ENCODE measurements around the gene THSD4.

The THSD4 gene

GRCh38 chr15:71739355-71739754 is 624.1 kb downstream of the THSD4 start:
- H3K36me3 ChIP-seq (ENCODE audit: insufficient read depth, low read length), result no peaks in the 10 kb centered on the region
- no peak overlapping the region for H2AFZ ChIP-seq (ENCODE audit: low read length)
- no peak for TF ChIP-seq EZH2phosphoT487 (IDR thresholded peaks at IDR 0.05; ENCODE audit: borderline replicate concordance)
- TF ChIP-seq CTCF (conservative IDR thresholded peaks at IDR 0.05; ENCODE audit: low read length), result no peak
- no peak overlapping the region for H3K9ac ChIP-seq (ENCODE audit: low read depth, low read length, poor library complexity, severe bottlenecking)
- peaks cover 10% of the 10 kb centered on the region for H3K27me3 ChIP-seq (ENCODE audit: insufficient read depth, low read length, poor library complexity, severe bottlenecking)
- H3K79me2 ChIP-seq (ENCODE audit: insufficient read depth, low read length), result no peaks in the 10 kb centered on the region
- H3K4me3 ChIP-seq (ENCODE audit: low read length, poor library complexity, severe bottlenecking), result no peak overlapping the region
- H3F3A ChIP-seq (ENCODE audit: low read depth), result no peaks in the 10 kb centered on the region
- no peaks in the 10 kb centered on the region for H3K4me1 ChIP-seq (ENCODE audit: insufficient read depth, low read length, poor library complexity, severe bottlenecking)
- no peaks in the 10 kb centered on the region for H4K20me1 ChIP-seq (ENCODE audit: insufficient read depth, low read length, poor library complexity, severe bottlenecking)
- no peak overlapping the region for H3K4me2 ChIP-seq (ENCODE audit: low read depth, low read length, poor library complexity, severe bottlenecking)
- no peaks in the 10 kb centered on the region for H3K9me2 ChIP-seq (replicated peaks; ENCODE audit: low read depth, low read length)
- H3K9me3 ChIP-seq (ENCODE audit: insufficient read depth, low read depth, low read length), result no peaks in the 10 kb centered on the region

GRCh38 chr15:71742964-71743363 is 627.7 kb downstream of the THSD4 start:
- Histone ChIP-seq H3K4me2 (ENCODE audit: low read depth, low read length, poor library complexity, severe bottlenecking) (no peak overlapping the region), H3F3A (ENCODE audit: low read depth) (no peaks in the 10 kb centered on the region), H3K9me3 (ENCODE audit: insufficient read depth, low read depth, low read length) (no peaks in the 10 kb centered on the region), H3K27me3 (ENCODE audit: insufficient read depth, low read length, poor library complexity, severe bottlenecking) (no peaks in the 10 kb centered on the region), H3K4me3 (ENCODE audit: low read length, poor library complexity, severe bottlenecking) (no peak overlapping the region), H3K36me3 (ENCODE audit: insufficient read depth, low read length) (no peaks in the 10 kb centered on the region), H3K79me2 (ENCODE audit: insufficient read depth, low read length) (no peaks in the 10 kb centered on the region), H4K20me1 (ENCODE audit: insufficient read depth, low read length, poor library complexity, severe bottlenecking) (no peaks in the 10 kb centered on the region), H2AFZ (ENCODE audit: low read length) (no peak overlapping the region), H3K4me1 (ENCODE audit: insufficient read depth, low read length, poor library complexity, severe bottlenecking) (no peaks in the 10 kb centered on the region), H3K9ac (ENCODE audit: low read depth, low read length, poor library complexity, severe bottlenecking) (no peak overlapping the region), H3K9me2 (replicated peaks; ENCODE audit: low read depth, low read length) (no peaks in the 10 kb centered on the region)
- TF ChIP-seq EZH2phosphoT487 (IDR thresholded peaks at IDR 0.05; ENCODE audit: borderline replicate concordance), result no peak
- no peak for TF ChIP-seq CTCF (conservative IDR thresholded peaks at IDR 0.05; ENCODE audit: low read length)

GRCh38 chr15:71743861-71744382 is 628.7 kb downstream of the THSD4 start:
- no peak overlapping the region for H3K4me3 ChIP-seq (ENCODE audit: low read length, poor library complexity, severe bottlenecking)
- no peak overlapping the region for H3K9ac ChIP-seq (ENCODE audit: low read depth, low read length, poor library complexity, severe bottlenecking)
- no peaks in the 10 kb centered on the region for H3K9me2 ChIP-seq (replicated peaks; ENCODE audit: low read depth, low read length)
- H3K9me3 ChIP-seq (ENCODE audit: insufficient read depth, low read depth, low read length), result no peaks in the 10 kb centered on the region
- no peaks in the 10 kb centered on the region for H3K4me1 ChIP-seq (ENCODE audit: insufficient read depth, low read length, poor library complexity, severe bottlenecking)
- H3K27me3 ChIP-seq (ENCODE audit: insufficient read depth, low read length, poor library complexity, severe bottlenecking), result no peaks in the 10 kb centered on the region
- TF ChIP-seq EZH2phosphoT487 (IDR thresholded peaks at IDR 0.05; ENCODE audit: borderline replicate concordance), result no peak
- TF ChIP-seq CTCF (conservative IDR thresholded peaks at IDR 0.05; ENCODE audit: low read length), result peak; percentile 73
- peak overlapping the region; percentile 63; the same call in 1 of the 2 replicates for H2AFZ ChIP-seq (ENCODE audit: low read length)
- no peaks in the 10 kb centered on the region for H3K36me3 ChIP-seq (ENCODE audit: insufficient read depth, low read length)
- H3F3A ChIP-seq (ENCODE audit: low read depth), result no peaks in the 10 kb centered on the region
- no peaks in the 10 kb centered on the region for H4K20me1 ChIP-seq (ENCODE audit: insufficient read depth, low read length, poor library complexity, severe bottlenecking)
- no peaks in the 10 kb centered on the region for H3K79me2 ChIP-seq (ENCODE audit: insufficient read depth, low read length)
- H3K4me2 ChIP-seq (ENCODE audit: low read depth, low read length, poor library complexity, severe bottlenecking), result no peak overlapping the region

All from Loucy (cell line).